PC-3 (cell line): ENCODE measurements around the gene ZCWPW2. TPM values are rescaled to one million over a fixed set of nuclear protein-coding genes. Genes with fewer than 3 reads are reported as not detected.

Experiments
- ATAC-seq: fragments of 200-7000 bp; cut with Tn5 transposase; 2 replicates; pipeline ENCODE4 v1.9.1; 2020; ENCODE audit warnings: mild to moderate bottlenecking, moderate library complexity
- BruUV-seq: library from RNA; stranded (reverse); fragments of 400-500 nt; replicated peaks from 2 replicates; lab custom pipeline; 2021; lab: Mats Ljungman, UMichigan
- CTCF ChIA-PET: fragments of 300-600 bp; sonication (Branson Sonifier 250); formaldehyde crosslinking; loops from one replicate; lab custom pipeline; 2022; ENCODE audit warnings: antibody characterized with exemption; lab: Charles Lee
- POLR2A ChIA-PET: fragments of 300-600 bp; sonication (Branson Sonifier 250); formaldehyde crosslinking; loops from one replicate; lab custom pipeline; 2022; ENCODE audit warnings: antibody characterized with exemption; ENCODE audit not compliant: unreplicated experiment; lab: Charles Lee
- DNase-seq: peaks from one replicate; pipeline ENCODE4 v3.0.0-alpha.2; 2015
- H2AFZ ChIP-seq: fragments of 300-600 bp; sonication (generic); 2 replicates; pipeline ENCODE4 v1.6.0; 2016; ENCODE audit warnings: antibody characterized with exemption, low read length
- H3F3A ChIP-seq: fragments of 300-600 bp; sonication (generic); one replicate; pipeline ENCODE4 v1.6.0; 2017; ENCODE audit warnings: antibody characterized with exemption, low read length, control low read depth, mild to moderate bottlenecking; ENCODE audit not compliant: unreplicated experiment
- H3K27ac ChIP-seq: fragments of 300-600 bp; sonication (generic); 2 replicates; pipeline ENCODE4 v1.5.1; 2016; ENCODE audit warnings: mild to moderate bottlenecking, low read length
- H3K27me3 ChIP-seq: fragments of 300-600 bp; sonication (generic); 2 replicates; pipeline ENCODE4 v1.6.1; 2016; ENCODE audit warnings: low read length, mixed read lengths
- H3K36me3 ChIP-seq: fragments of 300-600 bp; sonication (generic); 2 replicates; pipeline ENCODE4 v1.6.1; 2016; ENCODE audit warnings: low read depth, mixed run types, low read length, mixed read lengths
- H3K4me1 ChIP-seq: fragments of 300-600 bp; sonication (generic); 2 replicates; pipeline ENCODE4 v1.5.1; 2016; ENCODE audit warnings: low read length; ENCODE audit not compliant: insufficient read depth
- H3K4me2 ChIP-seq: fragments of 300-600 bp; sonication (generic); 2 replicates; pipeline ENCODE4 v1.6.0; 2016; ENCODE audit warnings: low read length
- H3K4me3 ChIP-seq: fragments of 300-600 bp; sonication (generic); 2 replicates; pipeline ENCODE4 v1.5.1; 2016; ENCODE audit warnings: mild to moderate bottlenecking, low read length, mixed read lengths
- H3K79me2 ChIP-seq: fragments of 300-600 bp; sonication (generic); 2 replicates; pipeline ENCODE4 v1.6.1; 2017; ENCODE audit warnings: low read length, mixed read lengths
- H3K9ac ChIP-seq: fragments of 300-600 bp; sonication (generic); 2 replicates; pipeline ENCODE4 v1.6.0; 2016; ENCODE audit warnings: mild to moderate bottlenecking, low read length
- H3K9me2 ChIP-seq: fragments of 300-600 bp; sonication (generic); replicated peaks from 2 replicates; pipeline ENCODE4 v1.6.1; 2016; ENCODE audit warnings: mixed run types, low read length, mixed read lengths
- H3K9me3 ChIP-seq: fragments of 300-600 bp; sonication (generic); 2 replicates; pipeline ENCODE4 v1.6.1; 2016; ENCODE audit warnings: low read length, mixed read lengths
- H4K20me1 ChIP-seq: fragments of 300-600 bp; sonication (generic); 2 replicates; pipeline ENCODE4 v1.6.1; 2016; ENCODE audit warnings: low read length, mixed read lengths
- EZH2 ChIP-seq: fragments of 300-600 bp; sonication (generic); IDR thresholded peaks from one replicate; pipeline ENCODE4 v1.6.1; 2017; ENCODE audit warnings: antibody characterized with exemption, mild to moderate bottlenecking, low read length; ENCODE audit not compliant: unreplicated experiment
- EZH2phosphoT487 ChIP-seq: fragments of 300-600 bp; sonication (generic); IDR thresholded peaks from 2 replicates; pipeline ENCODE4 v1.6.1; 2018; ENCODE audit warnings: mild to moderate bottlenecking, antibody characterized with exemption, low read length, borderline replicate concordance
- intact Hi-C: fragments of 100-400 bp; cut with micrococcal nuclease; formaldehyde crosslinking; loops from 2 replicates; pipeline ENCODE4 v1.9.0; 2023
- total RNA-seq: library from RNA; depleted of rRNA; stranded (reverse); fragments of >200 nt; gene quantifications from 2 replicates; pipeline ENCODE4 v1.2.3, GENCODE V29; 2014
- TF ChIP-seq, protein P1 (sequence below): fragments of 300-600 bp; sonication (generic); conservative IDR thresholded peaks from 2 replicates; pipeline ENCODE4 v1.5.1; 2017; ENCODE audit warnings: antibody characterized with exemption, low read depth, mild to moderate bottlenecking, low read length

The ZCWPW2 gene
- total RNA-seq, 1 experiment from 2014 or later = not detected

DNA sequence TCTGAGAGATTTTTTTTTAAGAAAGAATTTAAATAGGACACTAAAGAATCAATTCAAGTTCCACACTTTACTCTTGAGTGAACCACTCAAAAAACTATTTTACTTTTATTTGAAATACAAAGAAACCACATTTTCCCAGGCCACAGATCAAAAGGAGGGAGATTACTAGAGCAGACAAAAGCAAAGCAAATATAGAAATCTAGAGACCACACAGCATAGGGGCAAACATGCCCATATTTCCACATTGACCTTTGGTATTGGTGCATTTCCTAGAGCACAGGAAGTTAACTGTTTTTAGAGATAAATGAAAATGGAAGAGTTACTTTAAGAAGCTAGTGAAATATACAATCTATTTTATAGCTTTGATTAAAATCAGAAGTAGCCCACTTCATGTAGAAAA is 27.5 kb upstream of the ZCWPW2 start:
- no TSS peak for BruUV-seq
- no peak overlapping the region for H3K9ac ChIP-seq
- TF ChIP-seq EZH2 (no peak), EZH2phosphoT487 (no peak)
- TF ChIP-seq, protein P1, sequence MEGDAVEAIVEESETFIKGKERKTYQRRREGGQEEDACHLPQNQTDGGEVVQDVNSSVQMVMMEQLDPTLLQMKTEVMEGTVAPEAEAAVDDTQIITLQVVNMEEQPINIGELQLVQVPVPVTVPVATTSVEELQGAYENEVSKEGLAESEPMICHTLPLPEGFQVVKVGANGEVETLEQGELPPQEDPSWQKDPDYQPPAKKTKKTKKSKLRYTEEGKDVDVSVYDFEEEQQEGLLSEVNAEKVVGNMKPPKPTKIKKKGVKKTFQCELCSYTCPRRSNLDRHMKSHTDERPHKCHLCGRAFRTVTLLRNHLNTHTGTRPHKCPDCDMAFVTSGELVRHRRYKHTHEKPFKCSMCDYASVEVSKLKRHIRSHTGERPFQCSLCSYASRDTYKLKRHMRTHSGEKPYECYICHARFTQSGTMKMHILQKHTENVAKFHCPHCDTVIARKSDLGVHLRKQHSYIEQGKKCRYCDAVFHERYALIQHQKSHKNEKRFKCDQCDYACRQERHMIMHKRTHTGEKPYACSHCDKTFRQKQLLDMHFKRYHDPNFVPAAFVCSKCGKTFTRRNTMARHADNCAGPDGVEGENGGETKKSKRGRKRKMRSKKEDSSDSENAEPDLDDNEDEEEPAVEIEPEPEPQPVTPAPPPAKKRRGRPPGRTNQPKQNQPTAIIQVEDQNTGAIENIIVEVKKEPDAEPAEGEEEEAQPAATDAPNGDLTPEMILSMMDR = no peak
- H3K36me3 ChIP-seq = peaks cover 22% of the 10 kb centered on the region
- no peaks in the 10 kb centered on the region for H3K4me1 ChIP-seq
- H2AFZ ChIP-seq = no peak overlapping the region
- ChIA-PET POLR2A (no interaction called here), CTCF (no interaction called here)
- H3F3A ChIP-seq = no peaks in the 10 kb centered on the region
- no peak for DNase-seq
- no peak overlapping the region for H3K4me3 ChIP-seq
- intact Hi-C loops = loop anchor here (10.0 kb wide), 2 partner anchors 1006 to 1186 kb away; no protein-coding TSS in a partner anchor
- no peak overlapping the region for H3K4me2 ChIP-seq
- no peaks in the 10 kb centered on the region for H4K20me1 ChIP-seq
- no peaks in the 10 kb centered on the region for H3K27me3 ChIP-seq
- no peak overlapping the region for H3K27ac ChIP-seq
- H3K9me3 ChIP-seq = no peaks in the 10 kb centered on the region
- no peaks in the 10 kb centered on the region for H3K79me2 ChIP-seq
- ATAC-seq = no peak
- no peaks in the 10 kb centered on the region for H3K9me2 ChIP-seq

DNA sequence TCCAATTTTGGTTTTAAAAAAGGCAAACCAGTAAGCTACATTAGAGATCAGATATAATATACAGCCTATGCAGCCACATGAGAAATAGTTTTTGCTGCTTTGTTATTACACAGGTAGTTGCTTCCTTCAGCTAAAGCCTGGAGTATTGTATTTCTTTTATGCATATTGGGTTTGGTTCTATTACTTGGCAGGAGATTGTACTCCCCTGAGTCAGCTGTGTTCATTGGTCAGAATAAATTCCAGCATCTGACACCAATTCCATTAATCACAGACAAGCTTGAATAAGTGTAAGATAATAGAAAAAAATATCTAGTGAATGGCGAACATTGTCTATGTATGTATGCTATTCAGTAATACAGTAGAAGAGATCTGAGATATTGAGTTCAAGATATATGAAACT is 26.1 kb upstream of the ZCWPW2 start:
- CTCF ChIA-PET = interaction anchor here (0.6 kb wide), 1 partner anchor 586 kb away, joined by 3 read pairs; no protein-coding TSS in a partner anchor
- H3K27me3 ChIP-seq = no peaks in the 10 kb centered on the region
- intact Hi-C loops = loop anchor here (10.0 kb wide), 2 partner anchors 1008 to 1188 kb away; no protein-coding TSS in a partner anchor
- H2AFZ ChIP-seq = no peak overlapping the region
- no peaks in the 10 kb centered on the region for H3K9me3 ChIP-seq
- no peak overlapping the region for H3K4me3 ChIP-seq
- no peak overlapping the region for H3K27ac ChIP-seq
- no peaks in the 10 kb centered on the region for H3K4me1 ChIP-seq
- DNase-seq = peak; percentile 24
- H4K20me1 ChIP-seq = no peaks in the 10 kb centered on the region
- no peak overlapping the region for H3K9ac ChIP-seq
- H3K79me2 ChIP-seq = no peaks in the 10 kb centered on the region
- no peak for TF ChIP-seq EZH2phosphoT487
- TF ChIP-seq, protein P1 = no peak
- no peak for TF ChIP-seq EZH2
- POLR2A ChIA-PET = no interaction called here
- peak; percentile 35 for ATAC-seq
- H3K9me2 ChIP-seq = no peaks in the 10 kb centered on the region
- peaks cover 27% of the 10 kb centered on the region for H3K36me3 ChIP-seq
- no TSS peak for BruUV-seq
- H3F3A ChIP-seq = no peaks in the 10 kb centered on the region
- H3K4me2 ChIP-seq = no peak overlapping the region

GRCh38 chr3:28326458-28326926 is 22.0 kb upstream of the ZCWPW2 start:
- ChIA-PET CTCF (interaction anchor here (0.7 to 1.1 kb wide), 2 partner anchors 9 to 615 kb away, joined by 3 to 4 read pairs; no protein-coding TSS in a partner anchor), POLR2A (no interaction called here)

More at GRCh38 chr3:28326458-28326926, 22.0 kb upstream of the ZCWPW2 start:
- Histone ChIP-seq H3K36me3 (peaks cover 30% of the 10 kb centered on the region), H3F3A (no peaks in the 10 kb centered on the region), H3K4me1 (no peaks in the 10 kb centered on the region), H2AFZ (no peak overlapping the region), H3K9ac (no peak overlapping the region), H3K9me3 (no peaks in the 10 kb centered on the region), H4K20me1 (0 out of 2 replicates have a peak, but pooled peaks cover 5% of the 10 kb centered on the region), H3K4me2 (no peak overlapping the region), H3K4me3 (no peak overlapping the region), H3K79me2 (no peaks in the 10 kb centered on the region), H3K27me3 (no peaks in the 10 kb centered on the region), H3K27ac (no peak overlapping the region), H3K9me2 (no peaks in the 10 kb centered on the region)
- no TSS peak for BruUV-seq
- no peak for DNase-seq
- intact Hi-C loops = loop anchor here (5.0 to 10.0 kb wide), 3 partner anchors 384 to 1192 kb away; no protein-coding TSS in a partner anchor
- TF ChIP-seq, protein P1 = no peak
- no peak for TF ChIP-seq EZH2
- TF ChIP-seq EZH2phosphoT487 = no peak
- ATAC-seq = no peak
